WTC11 (cell line): ENCODE data around the gene EPHX1. TPM values are rescaled to one million over a fixed set of nuclear protein-coding genes. Genes with fewer than 3 reads are reported as not detected.

ENCODE experiments used
- ATAC-seq: fragments of 200-7000 bp; cut with Tn5 transposase; 2 replicates; pipeline ENCODE4 v1.10.0; 2021; ENCODE audit warnings: mild to moderate bottlenecking, moderate library complexity
- CTCF ChIA-PET: fragments of 300-600 bp; sonication (Branson Sonifier 250); formaldehyde crosslinking; loops from one replicate; lab custom pipeline; 2021; ENCODE audit warnings: antibody characterized with exemption; lab: Charles Lee
- POLR2A ChIA-PET: fragments of 350-600 bp; sonication (Branson Sonifier 250); formaldehyde crosslinking; loops from one replicate; lab custom pipeline; 2021; ENCODE audit warnings: antibody characterized with exemption; lab: Charles Lee
- DNase-seq: peaks from one replicate; pipeline ENCODE4 v3.0.0; 2021; ENCODE audit warnings: low spot score
- H3K27ac Mint-ChIP-seq: 2 replicates; pipeline ENCODE4 v1.8.0; 2021; ENCODE audit warnings: mixed read lengths
- H3K27me3 Mint-ChIP-seq: 2 replicates; pipeline ENCODE4 v1.8.0; 2021; ENCODE audit warnings: low read depth, mild to moderate bottlenecking, moderate library complexity, mixed read lengths
- H3K36me3 Mint-ChIP-seq: 2 replicates; pipeline ENCODE4 v1.8.0; 2021; ENCODE audit warnings: mixed read lengths
- H3K4me1 Mint-ChIP-seq: 2 replicates; pipeline ENCODE4 v1.8.0; 2022; ENCODE audit warnings: mixed read lengths
- H3K4me3 Mint-ChIP-seq: 2 replicates; pipeline ENCODE4 v1.8.0; 2021; ENCODE audit warnings: mild to moderate bottlenecking, moderate library complexity, mixed read lengths
- H3K9me3 Mint-ChIP-seq: 2 replicates; pipeline ENCODE4 v1.8.0; 2021; ENCODE audit warnings: mixed read lengths
- ATF1 ChIP-seq: sonication (generic); formaldehyde crosslinking; IDR thresholded peaks from 2 replicates; pipeline ENCODE4 v1.8.1; 2023; ENCODE audit warnings: mild to moderate bottlenecking, moderate library complexity, missing genetic modification reagents
- CREB1 ChIP-seq: sonication (generic); formaldehyde crosslinking; IDR thresholded peaks from 2 replicates; pipeline ENCODE4 v1.8.0; 2023; ENCODE audit warnings: mild to moderate bottlenecking, missing genetic modification reagents
- EMX1 ChIP-seq: fragments of 250-450 bp; sonication (Bioruptor Pico); IDR thresholded peaks from 2 replicates; pipeline ENCODE4 v1.8.0; 2021; ENCODE audit warnings: mild to moderate bottlenecking
- ERG ChIP-seq: fragments of 250-450 bp; sonication (Bioruptor Pico); IDR thresholded peaks from 2 replicates; pipeline ENCODE4 v1.8.0; 2021; ENCODE audit warnings: mild to moderate bottlenecking
- ETV6 ChIP-seq: sonication (generic); formaldehyde crosslinking; IDR thresholded peaks from 2 replicates; pipeline ENCODE4 v1.8.1; 2022; ENCODE audit warnings: mild to moderate bottlenecking, missing genetic modification reagents
- GTF2I ChIP-seq: fragments of 250-450 bp; sonication (Bioruptor Pico); conservative IDR thresholded peaks from 2 replicates; pipeline ENCODE4 v1.4.0; 2021; ENCODE audit warnings: mild to moderate bottlenecking
- HMGA2 ChIP-seq: fragments of 250-450 bp; sonication (Bioruptor Pico); IDR thresholded peaks from 2 replicates; pipeline ENCODE4 v1.4.0; 2021; ENCODE audit warnings: mild to moderate bottlenecking, moderate library complexity
- HMGXB4 ChIP-seq: sonication (generic); formaldehyde crosslinking; IDR thresholded peaks from 2 replicates; pipeline ENCODE4 v1.8.1; 2023; ENCODE audit warnings: mild to moderate bottlenecking, moderate library complexity, missing genetic modification reagents
- SOX15 ChIP-seq: fragments of 250-450 bp; sonication (Bioruptor Pico); IDR thresholded peaks from 2 replicates; pipeline ENCODE4 v1.9.0; 2021; ENCODE audit warnings: mild to moderate bottlenecking
- TEAD1 ChIP-seq: sonication (generic); formaldehyde crosslinking; IDR thresholded peaks from 2 replicates; pipeline ENCODE4 v1.8.0; 2022; ENCODE audit warnings: mild to moderate bottlenecking, missing genetic modification reagents
- ZNF121 ChIP-seq: sonication (generic); formaldehyde crosslinking; IDR thresholded peaks from 2 replicates; pipeline ENCODE4 v1.8.0; 2023; ENCODE audit warnings: missing genetic modification reagents
- ZNF263 ChIP-seq: sonication (generic); formaldehyde crosslinking; IDR thresholded peaks from 2 replicates; pipeline ENCODE4 v1.8.1; 2022; ENCODE audit warnings: low read depth, mild to moderate bottlenecking, moderate library complexity, missing genetic modification reagents
- ZNF671 ChIP-seq: fragments of 250-450 bp; sonication (Bioruptor Pico); IDR thresholded peaks from 2 replicates; pipeline ENCODE4 v1.8.0; 2021; ENCODE audit warnings: mild to moderate bottlenecking
- total RNA-seq: library from RNA; stranded (reverse); gene quantifications from 3 replicates; pipeline ENCODE4 v1.2.3, GENCODE V29; 2021
- TF ChIP-seq, protein P1 (sequence below): sonication (generic); formaldehyde crosslinking; IDR thresholded peaks from 2 replicates; pipeline ENCODE4 v1.8.0; 2023; ENCODE audit warnings: missing genetic modification reagents, mild to moderate bottlenecking, borderline replicate concordance
- TF ChIP-seq, protein P2 (sequence below): sonication (generic); formaldehyde crosslinking; IDR thresholded peaks from 2 replicates; pipeline ENCODE4 v1.8.0; 2022; ENCODE audit warnings: mild to moderate bottlenecking, missing genetic modification reagents
- TF ChIP-seq, protein P3 (sequence below): fragments of 200-600 bp; IDR thresholded peaks from 2 replicates; pipeline ENCODE4 v1.8.0; 2022; ENCODE audit warnings: antibody characterized with exemption
- TF ChIP-seq, protein P4 (sequence below): sonication (generic); formaldehyde crosslinking; IDR thresholded peaks from 2 replicates; pipeline ENCODE4 v1.8.0; 2022; ENCODE audit warnings: missing genetic modification reagents

The EPHX1 gene
- total RNA-seq, 1 experiment from 2014 or later = 60.9 TPM

DNA sequence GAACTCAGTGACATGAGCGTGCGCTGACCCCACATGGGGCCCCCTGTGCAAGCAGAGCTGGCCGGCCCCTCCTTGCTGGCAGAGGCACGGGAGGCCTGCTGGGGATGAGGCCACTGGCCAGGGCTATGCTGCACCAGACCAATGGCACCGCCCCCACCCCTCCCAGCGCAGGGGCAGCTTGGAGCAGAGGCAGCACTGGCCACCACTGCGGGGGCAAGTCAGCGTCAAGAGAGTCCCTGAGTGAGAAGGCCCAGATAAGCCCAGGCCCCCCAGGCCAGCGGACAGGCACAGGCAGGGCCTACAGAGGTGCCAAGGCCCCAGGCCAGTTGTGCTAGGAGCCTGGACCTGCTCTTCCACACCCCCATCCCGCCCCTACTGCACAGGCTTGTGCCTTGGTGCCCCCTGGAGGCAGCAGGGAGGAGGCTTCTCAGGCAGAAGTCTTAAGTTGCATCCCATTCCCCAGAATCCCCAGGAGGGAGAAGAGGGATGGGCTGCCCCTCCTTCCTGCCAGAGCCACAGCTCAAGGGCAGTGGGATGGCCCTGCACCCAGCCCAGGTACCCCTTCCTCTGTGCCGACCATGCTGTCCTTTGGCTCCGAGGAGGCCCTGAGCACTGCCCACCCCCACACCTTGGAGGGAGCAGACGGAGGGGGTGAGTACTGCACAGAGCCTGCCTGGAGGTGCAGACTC lies 35.8 kb downstream of the EPHX1 start (continued):
- TF ChIP-seq, protein P1, sequence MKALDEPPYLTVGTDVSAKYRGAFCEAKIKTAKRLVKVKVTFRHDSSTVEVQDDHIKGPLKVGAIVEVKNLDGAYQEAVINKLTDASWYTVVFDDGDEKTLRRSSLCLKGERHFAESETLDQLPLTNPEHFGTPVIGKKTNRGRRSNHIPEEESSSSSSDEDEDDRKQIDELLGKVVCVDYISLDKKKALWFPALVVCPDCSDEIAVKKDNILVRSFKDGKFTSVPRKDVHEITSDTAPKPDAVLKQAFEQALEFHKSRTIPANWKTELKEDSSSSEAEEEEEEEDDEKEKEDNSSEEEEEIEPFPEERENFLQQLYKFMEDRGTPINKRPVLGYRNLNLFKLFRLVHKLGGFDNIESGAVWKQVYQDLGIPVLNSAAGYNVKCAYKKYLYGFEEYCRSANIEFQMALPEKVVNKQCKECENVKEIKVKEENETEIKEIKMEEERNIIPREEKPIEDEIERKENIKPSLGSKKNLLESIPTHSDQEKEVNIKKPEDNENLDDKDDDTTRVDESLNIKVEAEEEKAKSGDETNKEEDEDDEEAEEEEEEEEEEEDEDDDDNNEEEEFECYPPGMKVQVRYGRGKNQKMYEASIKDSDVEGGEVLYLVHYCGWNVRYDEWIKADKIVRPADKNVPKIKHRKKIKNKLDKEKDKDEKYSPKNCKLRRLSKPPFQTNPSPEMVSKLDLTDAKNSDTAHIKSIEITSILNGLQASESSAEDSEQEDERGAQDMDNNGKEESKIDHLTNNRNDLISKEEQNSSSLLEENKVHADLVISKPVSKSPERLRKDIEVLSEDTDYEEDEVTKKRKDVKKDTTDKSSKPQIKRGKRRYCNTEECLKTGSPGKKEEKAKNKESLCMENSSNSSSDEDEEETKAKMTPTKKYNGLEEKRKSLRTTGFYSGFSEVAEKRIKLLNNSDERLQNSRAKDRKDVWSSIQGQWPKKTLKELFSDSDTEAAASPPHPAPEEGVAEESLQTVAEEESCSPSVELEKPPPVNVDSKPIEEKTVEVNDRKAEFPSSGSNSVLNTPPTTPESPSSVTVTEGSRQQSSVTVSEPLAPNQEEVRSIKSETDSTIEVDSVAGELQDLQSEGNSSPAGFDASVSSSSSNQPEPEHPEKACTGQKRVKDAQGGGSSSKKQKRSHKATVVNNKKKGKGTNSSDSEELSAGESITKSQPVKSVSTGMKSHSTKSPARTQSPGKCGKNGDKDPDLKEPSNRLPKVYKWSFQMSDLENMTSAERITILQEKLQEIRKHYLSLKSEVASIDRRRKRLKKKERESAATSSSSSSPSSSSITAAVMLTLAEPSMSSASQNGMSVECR (CRISPR knock-in tag) = 0 out of 2 replicates have a peak, but pooled peaks have one; percentile 56
- TF ChIP-seq HMGA2 (CRISPR knock-in tag) (no peak), ERG (CRISPR knock-in tag) (no peak), ZNF263 (CRISPR knock-in tag) (no peak), ZNF121 (CRISPR knock-in tag) (peak; percentile 69), ETV6 (CRISPR knock-in tag) (peak; percentile 64; the same call in 1 of the 2 replicates), GTF2I (CRISPR knock-in tag) (no peak), EMX1 (CRISPR knock-in tag) (no peak), SOX15 (CRISPR knock-in tag) (no peak), HMGXB4 (CRISPR knock-in tag) (peak; percentile 71), CREB1 (CRISPR knock-in tag) (no peak), TEAD1 (peak; percentile 64; the same call in 1 of the 2 replicates)
- TF ChIP-seq, protein P2, sequence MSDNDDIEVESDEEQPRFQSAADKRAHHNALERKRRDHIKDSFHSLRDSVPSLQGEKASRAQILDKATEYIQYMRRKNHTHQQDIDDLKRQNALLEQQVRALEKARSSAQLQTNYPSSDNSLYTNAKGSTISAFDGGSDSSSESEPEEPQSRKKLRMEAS (CRISPR knock-in tag) = 0 out of 2 replicates have a peak, but pooled peaks have one; percentile 45
- TF ChIP-seq, protein P3, sequence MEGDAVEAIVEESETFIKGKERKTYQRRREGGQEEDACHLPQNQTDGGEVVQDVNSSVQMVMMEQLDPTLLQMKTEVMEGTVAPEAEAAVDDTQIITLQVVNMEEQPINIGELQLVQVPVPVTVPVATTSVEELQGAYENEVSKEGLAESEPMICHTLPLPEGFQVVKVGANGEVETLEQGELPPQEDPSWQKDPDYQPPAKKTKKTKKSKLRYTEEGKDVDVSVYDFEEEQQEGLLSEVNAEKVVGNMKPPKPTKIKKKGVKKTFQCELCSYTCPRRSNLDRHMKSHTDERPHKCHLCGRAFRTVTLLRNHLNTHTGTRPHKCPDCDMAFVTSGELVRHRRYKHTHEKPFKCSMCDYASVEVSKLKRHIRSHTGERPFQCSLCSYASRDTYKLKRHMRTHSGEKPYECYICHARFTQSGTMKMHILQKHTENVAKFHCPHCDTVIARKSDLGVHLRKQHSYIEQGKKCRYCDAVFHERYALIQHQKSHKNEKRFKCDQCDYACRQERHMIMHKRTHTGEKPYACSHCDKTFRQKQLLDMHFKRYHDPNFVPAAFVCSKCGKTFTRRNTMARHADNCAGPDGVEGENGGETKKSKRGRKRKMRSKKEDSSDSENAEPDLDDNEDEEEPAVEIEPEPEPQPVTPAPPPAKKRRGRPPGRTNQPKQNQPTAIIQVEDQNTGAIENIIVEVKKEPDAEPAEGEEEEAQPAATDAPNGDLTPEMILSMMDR = peak; percentile 61

DNA sequence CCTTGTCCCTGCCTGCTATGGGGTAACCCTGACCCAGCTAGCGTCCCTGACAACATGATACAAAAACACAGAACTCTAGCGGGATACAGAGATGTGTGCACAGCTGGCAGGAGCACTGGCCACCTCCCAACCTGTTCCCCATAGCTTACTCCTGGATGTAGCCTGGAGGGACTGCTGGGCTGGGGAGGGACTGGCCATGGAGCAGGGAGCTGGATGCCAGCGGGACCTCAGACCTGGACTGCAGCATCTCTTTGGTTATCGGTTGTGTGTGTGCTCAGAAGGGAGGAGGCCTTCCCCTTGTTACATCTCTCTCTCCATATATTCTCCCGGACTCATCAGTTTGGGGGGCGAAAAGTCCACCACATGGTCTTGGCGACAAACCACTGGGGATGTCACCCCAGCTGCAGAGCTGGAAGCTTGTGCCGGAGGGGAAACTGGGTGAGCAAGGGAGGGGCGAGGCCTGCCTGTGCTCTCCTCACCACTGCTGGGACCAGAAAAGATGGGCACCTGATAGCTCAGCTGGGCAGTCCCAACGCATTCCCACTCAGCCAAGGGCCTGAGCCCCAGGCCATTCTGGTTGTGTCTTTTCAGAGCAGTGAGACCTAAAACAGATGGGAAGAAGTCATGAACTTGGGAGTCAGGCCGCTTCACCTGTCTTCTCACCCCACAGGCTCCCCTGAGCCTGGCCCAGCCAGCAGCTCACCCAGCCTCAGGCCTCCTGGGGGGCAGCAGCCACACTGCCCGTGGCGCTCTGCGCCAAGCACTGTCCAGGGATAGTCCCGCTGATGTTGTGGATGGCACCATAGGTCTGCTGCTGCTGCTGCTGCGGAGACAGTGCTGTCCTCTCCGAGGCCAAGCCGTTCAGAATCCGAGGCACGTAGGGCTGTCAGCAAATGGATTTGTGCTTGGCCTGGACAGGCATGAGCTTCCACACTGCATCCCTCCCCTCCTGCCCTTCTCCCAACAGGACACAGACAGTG lies 36.7 kb downstream of the EPHX1 start:
- CTCF ChIA-PET = interaction anchor here (0.6 to 3.0 kb wide), 26 partner anchors 9 to 373 kb away, joined by 3 to 32 read pairs (median 4); partner anchors contain the start of genes EPHX1, LEFTY1, SRP9 and TMEM63A
- peaks cover 50% of the 10 kb centered on the region for H3K36me3 Mint-ChIP-seq
- POLR2A ChIA-PET = interaction anchor here (1.2 to 1.5 kb wide), 2 partner anchors 35 to 69 kb away, joined by 3 to 5 read pairs; partner anchors contain the start of gene SRP9

More for the DNA sequence above, 36.7 kb downstream of the EPHX1 start:
- TF ChIP-seq ATF1 (CRISPR knock-in tag) (peak; percentile 30; the same call in 1 of the 2 replicates), ZNF671 (CRISPR knock-in tag) (no peak), HMGA2 (CRISPR knock-in tag) (no peak)
- TF ChIP-seq, protein P4, sequence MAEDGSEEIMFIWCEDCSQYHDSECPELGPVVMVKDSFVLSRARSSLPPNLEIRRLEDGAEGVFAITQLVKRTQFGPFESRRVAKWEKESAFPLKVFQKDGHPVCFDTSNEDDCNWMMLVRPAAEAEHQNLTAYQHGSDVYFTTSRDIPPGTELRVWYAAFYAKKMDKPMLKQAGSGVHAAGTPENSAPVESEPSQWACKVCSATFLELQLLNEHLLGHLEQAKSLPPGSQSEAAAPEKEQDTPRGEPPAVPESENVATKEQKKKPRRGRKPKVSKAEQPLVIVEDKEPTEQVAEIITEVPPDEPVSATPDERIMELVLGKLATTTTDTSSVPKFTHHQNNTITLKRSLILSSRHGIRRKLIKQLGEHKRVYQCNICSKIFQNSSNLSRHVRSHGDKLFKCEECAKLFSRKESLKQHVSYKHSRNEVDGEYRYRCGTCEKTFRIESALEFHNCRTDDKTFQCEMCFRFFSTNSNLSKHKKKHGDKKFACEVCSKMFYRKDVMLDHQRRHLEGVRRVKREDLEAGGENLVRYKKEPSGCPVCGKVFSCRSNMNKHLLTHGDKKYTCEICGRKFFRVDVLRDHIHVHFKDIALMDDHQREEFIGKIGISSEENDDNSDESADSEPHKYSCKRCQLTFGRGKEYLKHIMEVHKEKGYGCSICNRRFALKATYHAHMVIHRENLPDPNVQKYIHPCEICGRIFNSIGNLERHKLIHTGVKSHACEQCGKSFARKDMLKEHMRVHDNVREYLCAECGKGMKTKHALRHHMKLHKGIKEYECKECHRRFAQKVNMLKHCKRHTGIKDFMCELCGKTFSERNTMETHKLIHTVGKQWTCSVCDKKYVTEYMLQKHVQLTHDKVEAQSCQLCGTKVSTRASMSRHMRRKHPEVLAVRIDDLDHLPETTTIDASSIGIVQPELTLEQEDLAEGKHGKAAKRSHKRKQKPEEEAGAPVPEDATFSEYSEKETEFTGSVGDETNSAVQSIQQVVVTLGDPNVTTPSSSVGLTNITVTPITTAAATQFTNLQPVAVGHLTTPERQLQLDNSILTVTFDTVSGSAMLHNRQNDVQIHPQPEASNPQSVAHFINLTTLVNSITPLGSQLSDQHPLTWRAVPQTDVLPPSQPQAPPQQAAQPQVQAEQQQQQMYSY (CRISPR knock-in tag) = 0 out of 2 replicates have a peak, but pooled peaks have one; percentile 14
- ATAC-seq = no peak
- H3K4me1 Mint-ChIP-seq = peaks cover 12% of the 10 kb centered on the region
- 0 out of 2 replicates have a peak overlapping the region, but pooled peaks have one; percentile 36 for H3K27ac Mint-ChIP-seq
- H3K9me3 Mint-ChIP-seq = peaks cover 11% of the 10 kb centered on the region
- H3K4me3 Mint-ChIP-seq = no peak overlapping the region
- peaks cover 3% of the 10 kb centered on the region; the same call in 1 of the 2 replicates for H3K27me3 Mint-ChIP-seq
- DNase-seq = no peak
